Loucy (cell line): ENCODE data around the gene APC2.

Experiments used
- EZH2phosphoT487 ChIP-seq: fragments of 200-600 bp; IDR thresholded peaks from 2 replicates; pipeline ENCODE4 v1.6.1; 2018; ENCODE audit warnings: antibody characterized with exemption, mild to moderate bottlenecking, moderate library complexity, borderline replicate concordance
- TF ChIP-seq, protein P1 (sequence below): fragments of 200-600 bp; sonication (generic); conservative IDR thresholded peaks from 2 replicates; pipeline ENCODE4 v1.5.1; 2014; ENCODE audit warnings: mild to moderate bottlenecking, antibody characterized with exemption, low read length

DNA sequence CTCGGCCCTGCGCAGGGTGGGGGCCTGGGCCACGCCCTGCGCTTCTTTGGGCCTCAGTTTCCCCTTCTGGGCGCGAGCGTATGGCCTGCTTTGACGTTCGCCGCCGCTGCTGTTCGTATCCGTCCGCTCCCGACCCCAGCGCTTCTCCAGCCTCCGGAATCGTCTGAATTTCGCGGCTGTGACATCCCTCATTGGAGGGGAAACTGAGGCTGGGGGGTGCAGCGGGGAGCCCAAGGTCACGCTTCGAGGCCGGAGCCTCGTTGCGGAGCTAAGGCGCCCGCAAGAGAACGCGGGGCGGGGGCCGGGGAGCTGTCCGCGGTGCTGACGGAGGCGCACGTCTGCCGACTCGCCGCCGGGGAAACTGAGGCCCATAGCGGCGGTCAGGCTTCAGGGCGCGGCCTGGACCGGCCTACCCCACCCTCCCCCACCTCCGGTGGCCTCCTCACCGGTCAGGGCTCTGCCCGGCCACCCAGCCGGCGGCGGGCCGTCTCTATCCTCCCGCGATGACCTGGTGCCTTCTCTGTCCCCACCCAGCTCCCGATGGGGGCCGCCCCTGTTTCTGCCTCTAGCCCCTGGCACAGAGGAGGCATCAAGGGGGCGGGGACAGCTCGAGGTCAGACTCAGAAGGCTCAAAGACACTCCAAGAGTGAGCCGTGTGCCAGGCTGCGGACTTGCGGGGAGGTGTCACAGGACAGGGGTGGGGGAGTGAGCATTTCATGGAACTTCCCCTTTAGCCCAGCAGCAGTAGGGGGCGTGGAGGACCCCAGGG, 3.0 kb upstream of the APC2 start:
- TF ChIP-seq, protein P1, sequence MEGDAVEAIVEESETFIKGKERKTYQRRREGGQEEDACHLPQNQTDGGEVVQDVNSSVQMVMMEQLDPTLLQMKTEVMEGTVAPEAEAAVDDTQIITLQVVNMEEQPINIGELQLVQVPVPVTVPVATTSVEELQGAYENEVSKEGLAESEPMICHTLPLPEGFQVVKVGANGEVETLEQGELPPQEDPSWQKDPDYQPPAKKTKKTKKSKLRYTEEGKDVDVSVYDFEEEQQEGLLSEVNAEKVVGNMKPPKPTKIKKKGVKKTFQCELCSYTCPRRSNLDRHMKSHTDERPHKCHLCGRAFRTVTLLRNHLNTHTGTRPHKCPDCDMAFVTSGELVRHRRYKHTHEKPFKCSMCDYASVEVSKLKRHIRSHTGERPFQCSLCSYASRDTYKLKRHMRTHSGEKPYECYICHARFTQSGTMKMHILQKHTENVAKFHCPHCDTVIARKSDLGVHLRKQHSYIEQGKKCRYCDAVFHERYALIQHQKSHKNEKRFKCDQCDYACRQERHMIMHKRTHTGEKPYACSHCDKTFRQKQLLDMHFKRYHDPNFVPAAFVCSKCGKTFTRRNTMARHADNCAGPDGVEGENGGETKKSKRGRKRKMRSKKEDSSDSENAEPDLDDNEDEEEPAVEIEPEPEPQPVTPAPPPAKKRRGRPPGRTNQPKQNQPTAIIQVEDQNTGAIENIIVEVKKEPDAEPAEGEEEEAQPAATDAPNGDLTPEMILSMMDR, result no peak
- TF ChIP-seq EZH2phosphoT487, result no peak
